GM19468 (cell line): ENCODE results near the gene SLC9A4.
A peak's percentile ranks its signal among the peaks of the same experiment; 100 is the strongest.

Experiments used
- ATAC-seq: cut with Tn5 transposase; IDR thresholded peaks from one replicate; pipeline ENCODE4 v1.9.1; 2021; ENCODE audit warnings: mild to moderate bottlenecking, moderate library complexity, moderate number of reproducible peaks; ENCODE audit not compliant: unreplicated experiment; ENCODE audit errors: extremely low read depth

SLC9A4 gene

DNA sequence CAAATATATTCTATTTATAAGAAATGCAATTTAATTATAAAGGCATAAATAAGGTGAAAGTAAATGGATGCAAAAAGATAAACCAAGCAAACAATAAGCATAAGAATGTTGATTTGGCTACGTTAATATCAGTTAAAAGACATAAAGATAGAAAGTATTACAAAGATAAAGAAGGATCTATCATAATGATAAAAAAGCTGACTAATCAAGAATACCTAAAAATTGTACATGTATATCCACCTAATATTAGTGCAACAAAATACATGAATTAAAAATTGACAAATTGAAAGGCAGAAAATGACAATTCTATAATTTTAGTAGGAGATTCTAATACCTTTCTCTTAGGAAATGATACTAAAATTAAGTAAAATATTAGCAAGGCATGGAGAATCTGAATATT, 21.5 kb downstream of the SLC9A4 start:
- ATAC-seq: no peak

- ATAC-seq: no peak
These were observed 25.4 kb downstream of the SLC9A4 start for GRCh38 chr2:102498414-102498813.

- no peak for ATAC-seq
These were observed 26.5 kb downstream of the SLC9A4 start for GRCh38 chr2:102499558-102499957.

GRCh38 chr2:102502576-102502975, 29.6 kb downstream of the SLC9A4 start:
- no peak for ATAC-seq

DNA sequence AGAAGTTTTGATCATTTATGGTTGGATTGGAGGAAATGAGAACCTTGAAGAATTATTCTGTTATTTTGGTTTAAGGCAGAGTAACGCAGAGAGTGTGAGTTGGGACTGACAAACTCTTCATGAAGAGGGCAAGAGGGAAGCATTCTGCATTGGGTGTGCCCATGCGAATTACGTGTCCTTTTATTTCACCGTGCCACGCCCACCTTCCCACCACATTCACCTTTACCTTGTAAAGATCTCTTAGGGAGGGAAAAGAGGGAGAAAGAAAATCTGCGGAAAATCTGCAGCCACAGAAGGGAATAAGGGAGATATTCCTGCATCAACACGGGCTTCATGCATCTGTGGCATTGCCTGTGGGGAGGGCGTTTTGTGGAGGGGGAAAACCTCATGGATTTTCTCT, 31.8 kb downstream of the SLC9A4 start:
- ATAC-seq: no peak

GRCh38 chr2:102505290-102505689, 32.3 kb downstream of the SLC9A4 start:
- ATAC-seq: no peak

DNA sequence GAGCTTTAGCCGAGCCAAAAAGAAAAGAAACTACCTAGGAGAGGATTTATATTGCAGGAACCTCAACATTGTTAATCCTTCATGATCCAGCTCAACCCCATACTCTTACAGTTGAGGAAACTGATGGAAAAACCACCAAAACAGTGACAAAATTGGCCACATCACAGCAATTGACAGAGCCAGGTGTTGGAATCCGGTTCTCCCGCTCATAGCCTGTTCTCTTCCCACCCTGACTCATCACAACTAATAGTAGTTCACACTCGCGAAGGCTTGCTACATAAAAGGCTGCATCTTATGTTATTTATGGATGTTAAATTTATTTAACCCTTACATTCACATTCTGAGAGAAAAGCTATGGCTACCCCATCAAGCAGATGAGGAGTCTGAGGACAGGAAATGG, 33.7 kb downstream of the SLC9A4 start:
- ATAC-seq: no peak

DNA sequence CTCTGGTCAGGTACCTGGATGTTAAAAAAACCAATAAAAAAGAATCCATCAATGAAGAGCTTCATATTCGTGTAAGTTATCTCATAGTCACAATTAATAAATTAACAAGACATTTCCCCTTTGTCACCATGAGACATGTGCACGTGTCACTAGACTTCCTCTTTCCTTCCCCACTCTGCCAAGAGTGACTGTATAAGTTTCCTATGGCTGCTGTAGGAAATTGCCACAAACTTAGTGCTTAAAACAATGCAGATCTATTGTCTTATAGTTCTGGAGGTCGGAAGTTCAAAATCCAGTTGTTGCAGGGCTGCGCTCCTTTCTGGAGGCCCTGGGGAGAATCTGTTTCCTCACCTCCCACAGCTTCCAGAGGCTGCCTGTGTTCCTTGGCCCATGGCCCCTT, 35.8 kb downstream of the SLC9A4 start:
- no peak for ATAC-seq

GRCh38 chr2:102509749-102510148, 36.7 kb downstream of the SLC9A4 start:
- no peak for ATAC-seq

- ATAC-seq: no peak
These were observed 38.0 kb downstream of the SLC9A4 start for GRCh38 chr2:102510791-102511575.

- no peak for ATAC-seq
These were observed 39.1 kb downstream of the SLC9A4 start for GRCh38 chr2:102512161-102512560.

- ATAC-seq: no peak
These were observed 40.4 kb downstream of the SLC9A4 start for GRCh38 chr2:102513355-102513939.

GRCh38 chr2:102514061-102514785, 41.2 kb downstream of the SLC9A4 start:
- no peak for ATAC-seq

- ATAC-seq: no peak
These were observed 42.8 kb downstream of the SLC9A4 start for GRCh38 chr2:102515851-102516250.

GRCh38 chr2:102518170-102518569, 45.1 kb downstream of the SLC9A4 start:
- ATAC-seq: no peak

GRCh38 chr2:102520009-102520408, 47.0 kb downstream of the SLC9A4 start:
- peak; percentile 86 for ATAC-seq

DNA sequence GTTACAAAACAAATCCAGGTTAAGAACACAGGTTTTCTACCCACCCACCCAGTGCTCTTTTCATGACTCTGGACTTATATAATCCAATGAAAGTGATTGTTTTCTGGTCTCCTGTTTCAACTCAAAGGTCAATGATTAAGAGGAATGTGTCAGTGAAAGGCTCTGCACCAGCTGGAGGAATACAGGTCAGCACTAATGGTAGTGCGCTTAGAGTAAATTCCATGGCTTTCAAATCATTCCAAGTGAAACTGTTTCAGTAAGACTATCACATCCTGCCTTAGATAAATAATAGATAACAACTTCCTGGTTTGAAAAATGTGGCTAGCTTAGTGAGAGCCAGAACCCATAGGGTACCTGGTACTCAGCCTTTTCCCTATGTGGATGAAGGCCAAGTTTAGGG, 47.8 kb downstream of the SLC9A4 start:
- ATAC-seq: no peak

DNA sequence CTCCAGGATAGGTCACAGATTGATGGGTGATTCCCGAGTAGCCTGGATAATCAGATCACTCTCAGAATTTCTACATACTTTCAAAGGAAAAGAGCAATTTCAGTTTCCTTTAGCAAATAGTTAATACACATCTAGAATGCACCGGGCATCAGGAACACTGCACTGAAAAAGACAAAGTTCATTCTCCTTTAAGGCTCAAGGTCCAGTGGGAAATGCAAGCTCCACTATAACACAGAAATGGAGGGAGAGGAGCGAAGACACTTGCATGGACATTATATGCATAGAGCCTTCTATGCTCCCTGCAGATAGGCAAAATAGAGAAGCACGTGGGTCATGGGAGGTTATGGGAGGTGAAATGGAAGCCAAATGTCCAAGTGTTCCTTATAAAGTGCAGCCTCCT, 49.1 kb downstream of the SLC9A4 start:
- ATAC-seq: no peak

GRCh38 chr2:102522890-102523289, 49.9 kb downstream of the SLC9A4 start:
- no peak for ATAC-seq

DNA sequence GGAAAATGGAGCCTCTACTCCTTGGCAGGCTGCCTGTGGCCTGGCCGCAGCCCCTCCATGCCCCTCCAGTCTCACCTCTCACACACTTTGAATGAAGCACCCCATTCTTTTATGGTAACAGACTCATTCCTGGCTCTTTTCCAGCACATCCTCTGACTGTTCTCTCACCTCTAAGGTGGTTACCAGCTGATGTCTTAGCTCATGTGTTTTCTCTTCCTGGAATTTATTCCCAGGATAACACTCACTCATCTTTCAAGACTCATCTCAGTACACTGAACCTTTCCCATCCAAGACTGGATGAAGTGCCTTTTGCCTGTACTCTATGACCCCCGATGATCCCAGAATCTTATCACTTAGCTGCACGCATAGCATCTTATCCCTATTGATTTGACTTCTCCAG, 50.6 kb downstream of the SLC9A4 start:
- no peak for ATAC-seq

GRCh38 chr2:102527086-102527485, 54.1 kb downstream of the SLC9A4 start:
- ATAC-seq: no peak
